CD4-positive, alpha-beta T cell treated with Interleukin-21 for 1 hour (primary cell): ENCODE measurements around the gene RBM28.
A peak's percentile ranks its signal among the peaks of the same experiment; 100 is the strongest.

Experiments used
- DNase-seq: peaks from one replicate; pipeline ENCODE4 v3.0.0-alpha.2; 2020

Gene RBM28, protein sequence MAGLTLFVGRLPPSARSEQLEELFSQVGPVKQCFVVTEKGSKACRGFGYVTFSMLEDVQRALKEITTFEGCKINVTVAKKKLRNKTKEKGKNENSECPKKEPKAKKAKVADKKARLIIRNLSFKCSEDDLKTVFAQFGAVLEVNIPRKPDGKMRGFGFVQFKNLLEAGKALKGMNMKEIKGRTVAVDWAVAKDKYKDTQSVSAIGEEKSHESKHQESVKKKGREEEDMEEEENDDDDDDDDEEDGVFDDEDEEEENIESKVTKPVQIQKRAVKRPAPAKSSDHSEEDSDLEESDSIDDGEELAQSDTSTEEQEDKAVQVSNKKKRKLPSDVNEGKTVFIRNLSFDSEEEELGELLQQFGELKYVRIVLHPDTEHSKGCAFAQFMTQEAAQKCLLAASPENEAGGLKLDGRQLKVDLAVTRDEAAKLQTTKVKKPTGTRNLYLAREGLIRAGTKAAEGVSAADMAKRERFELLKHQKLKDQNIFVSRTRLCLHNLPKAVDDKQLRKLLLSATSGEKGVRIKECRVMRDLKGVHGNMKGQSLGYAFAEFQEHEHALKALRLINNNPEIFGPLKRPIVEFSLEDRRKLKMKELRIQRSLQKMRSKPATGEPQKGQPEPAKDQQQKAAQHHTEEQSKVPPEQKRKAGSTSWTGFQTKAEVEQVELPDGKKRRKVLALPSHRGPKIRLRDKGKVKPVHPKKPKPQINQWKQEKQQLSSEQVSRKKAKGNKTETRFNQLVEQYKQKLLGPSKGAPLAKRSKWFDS

DNA sequence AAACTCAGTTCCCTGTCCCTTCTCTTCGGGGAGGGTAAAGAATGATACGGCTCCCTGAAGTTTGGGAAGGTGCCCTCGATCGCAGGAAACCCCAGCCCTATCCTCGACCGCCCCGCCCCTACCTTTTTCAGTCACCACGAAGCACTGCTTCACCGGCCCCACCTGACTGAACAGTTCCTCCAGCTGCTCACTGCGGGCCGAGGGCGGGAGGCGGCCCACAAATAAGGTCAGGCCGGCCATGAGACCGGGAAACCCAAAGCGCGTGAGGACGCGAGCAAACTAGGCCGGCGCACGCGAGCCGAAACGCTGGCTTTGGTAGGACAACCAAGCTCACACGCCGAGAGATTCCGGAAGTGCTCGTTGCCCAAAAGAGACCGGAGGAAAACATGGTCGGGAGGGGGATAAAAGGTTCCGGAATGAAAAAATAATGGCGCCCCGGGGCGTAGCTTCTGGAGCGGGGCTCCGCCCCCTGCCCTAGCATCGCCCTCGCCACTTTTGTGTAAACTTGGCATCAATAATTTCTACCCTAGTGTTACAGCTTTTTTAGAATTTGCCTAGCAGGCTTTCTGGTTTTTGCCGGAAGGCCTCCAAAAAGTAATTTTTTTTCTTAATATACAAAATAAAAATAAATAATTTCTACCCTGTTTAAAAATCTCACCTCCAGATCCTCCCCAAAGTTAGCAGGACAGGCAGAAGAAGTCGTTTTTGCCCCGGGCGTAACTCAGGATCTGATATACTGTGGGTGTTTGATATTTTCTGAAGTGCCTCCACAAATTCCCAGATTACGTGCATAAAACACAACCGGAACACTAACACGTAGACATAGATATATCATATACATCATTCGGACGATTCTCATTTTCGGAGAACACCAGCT, at the start of gene RBM28:
Gene RBM28, minus strand, starts transcription at position 355 of the 877 bp plus-strand sequence. Its CDS starts 115 bp downstream, at position 240.
- peak; percentile 92 for DNase-seq

DNA sequence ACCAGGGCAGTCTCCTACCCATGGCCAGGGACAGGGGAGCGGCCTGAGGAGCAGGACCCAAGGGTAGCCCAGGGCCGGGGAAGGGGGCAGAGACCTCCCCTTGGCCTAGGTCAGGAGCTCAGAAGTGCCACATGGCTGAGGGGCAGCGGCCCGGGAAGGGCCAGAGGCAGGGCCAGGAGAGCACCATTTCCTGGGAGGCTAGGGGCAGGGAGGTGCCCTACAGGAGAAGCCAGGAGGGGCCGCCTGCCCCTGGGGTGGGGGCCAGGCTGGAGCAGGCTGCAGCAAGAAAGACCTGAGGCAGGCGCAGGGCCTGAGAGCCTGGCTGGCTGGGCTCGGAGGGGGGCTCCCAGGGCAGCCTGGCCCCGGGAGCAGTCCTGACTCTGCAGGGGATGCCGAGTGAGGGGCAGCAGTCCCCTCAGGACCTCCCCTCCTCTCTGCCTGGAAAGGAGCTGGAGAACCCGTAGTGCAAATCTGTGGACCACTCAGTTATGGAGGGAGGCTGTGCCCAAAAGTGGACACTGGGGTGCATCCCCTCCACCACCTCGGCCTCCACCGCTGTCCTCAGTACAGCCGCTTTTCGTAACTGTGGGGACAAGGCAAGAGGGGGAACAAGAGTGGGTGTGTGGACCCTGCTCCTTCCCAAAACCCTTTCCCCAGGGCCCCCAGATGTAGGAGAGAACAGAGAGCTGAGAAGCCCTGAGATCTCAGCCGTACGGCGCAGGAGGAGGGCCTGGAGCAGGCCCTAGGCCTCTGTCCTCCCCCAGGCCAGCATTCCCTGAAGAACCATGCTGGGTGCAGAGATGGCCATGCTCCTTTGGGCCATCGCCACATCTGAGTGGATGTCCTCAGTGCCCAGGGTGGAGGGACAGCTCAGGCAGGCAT, 49.0 kb upstream of the RBM28 start:
- no peak for DNase-seq

DNA sequence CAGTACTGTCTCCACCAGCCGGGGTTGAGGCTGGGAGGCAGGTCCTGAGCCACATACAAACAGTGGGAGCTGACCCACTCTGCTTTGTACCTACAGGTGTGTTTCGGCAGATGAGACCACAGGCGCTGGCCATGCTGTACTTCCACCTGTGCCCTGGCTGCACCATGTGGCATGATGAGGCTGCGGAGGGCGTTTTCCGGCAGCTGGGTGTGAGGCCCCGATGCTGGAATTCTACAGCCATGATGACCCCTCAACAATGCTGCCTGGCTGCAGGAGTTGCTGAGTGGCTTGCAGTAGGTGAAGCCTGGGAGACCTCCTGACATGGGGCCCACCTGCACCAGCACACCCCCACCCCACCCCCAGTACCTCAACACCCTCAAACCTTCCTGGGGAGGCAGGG, 48.1 kb upstream of the RBM28 start:
- no peak for DNase-seq

DNA sequence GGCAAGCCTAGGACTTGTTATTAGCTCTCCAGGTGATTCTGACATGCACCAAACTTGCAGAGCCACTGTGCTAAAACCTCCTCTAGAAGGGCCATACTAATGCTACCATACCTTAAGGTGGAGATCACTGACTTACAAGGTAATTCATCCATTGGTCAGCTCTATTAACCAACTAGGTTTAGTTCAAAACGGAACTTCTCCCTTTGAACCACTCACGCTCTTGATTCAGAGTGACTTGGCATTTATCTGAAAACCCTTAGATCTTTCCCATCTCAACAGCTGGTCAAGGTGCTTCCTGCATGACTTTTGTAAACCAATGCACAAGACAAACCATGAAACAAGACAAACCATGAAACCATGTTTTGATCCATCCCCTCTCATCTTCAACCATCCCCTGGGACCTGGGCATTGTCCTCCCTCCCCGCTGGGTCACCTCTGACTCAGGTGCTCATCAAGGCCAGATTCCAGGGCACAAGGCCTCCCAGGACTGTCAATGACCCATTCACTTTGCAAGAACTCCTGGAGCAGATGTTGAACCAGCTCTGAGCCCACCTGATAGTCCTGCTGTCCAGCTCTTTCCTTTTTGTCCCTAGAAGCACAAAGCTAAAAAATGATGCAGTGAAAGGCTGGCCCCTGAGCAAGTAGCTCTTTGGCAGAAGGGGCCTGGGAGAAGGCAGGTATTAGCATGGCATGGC, 47.3 kb upstream of the RBM28 start:
- DNase-seq: no peak

DNA sequence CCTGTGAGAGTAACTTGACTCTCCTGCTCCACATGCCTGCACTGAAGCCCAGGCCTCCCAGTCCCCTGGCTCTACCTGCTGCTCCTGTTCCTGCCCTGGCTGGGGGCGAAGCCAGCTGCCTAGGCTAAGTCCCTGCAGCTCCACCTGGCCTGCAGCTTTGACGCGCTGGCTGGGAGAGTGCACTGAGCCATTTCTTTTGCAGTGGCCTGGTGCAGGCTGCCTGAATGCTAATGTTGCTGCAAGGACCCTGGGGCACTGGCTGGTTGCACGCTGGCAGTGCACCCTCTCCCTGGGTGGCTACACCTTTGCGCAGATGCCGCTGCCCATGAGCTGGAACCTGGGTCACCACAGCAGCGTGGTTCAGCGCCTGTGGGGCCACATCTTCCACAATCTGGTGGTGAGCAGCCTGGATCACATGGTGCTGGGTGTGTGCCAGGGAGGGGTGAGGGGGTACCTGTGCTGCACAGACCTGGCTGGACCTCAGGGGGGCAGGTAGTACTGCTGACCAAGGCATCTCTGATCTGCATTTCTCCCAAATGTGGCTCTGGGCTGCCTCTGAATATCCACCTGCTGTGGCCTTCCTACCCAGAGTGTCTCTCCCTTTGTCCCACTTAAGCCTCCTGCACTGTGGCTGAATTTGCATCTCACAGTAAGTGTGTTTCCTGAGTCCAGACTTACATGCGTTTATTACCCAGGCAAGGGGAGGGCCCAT, 46.1 kb upstream of the RBM28 start:
- no peak for DNase-seq

DNA sequence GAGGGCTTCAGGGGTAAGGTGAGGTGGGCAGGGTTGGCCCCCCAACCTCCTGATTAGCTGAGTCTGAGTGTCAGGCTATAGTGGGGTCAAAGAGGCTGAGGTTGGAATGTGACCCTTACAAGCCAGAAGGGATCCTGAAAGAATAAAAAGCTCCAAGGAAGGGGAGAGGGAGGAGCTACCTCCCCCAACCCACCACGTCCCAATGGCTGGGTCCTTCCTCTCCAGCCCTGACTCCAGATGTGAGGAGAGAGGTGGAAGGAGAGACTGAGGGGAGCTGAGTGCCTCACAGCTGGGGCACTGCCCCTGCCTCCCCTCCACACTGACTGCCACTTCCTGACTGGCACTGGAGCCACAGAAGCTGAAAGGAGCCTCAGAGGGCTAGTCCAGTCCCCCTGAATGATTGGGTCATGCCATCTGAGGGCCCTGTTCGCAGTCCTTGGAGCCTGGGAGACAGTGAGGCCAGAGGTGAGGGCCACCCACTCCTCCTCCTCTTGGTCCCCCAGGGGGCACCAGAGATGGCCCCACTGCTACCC, 45.4 kb upstream of the RBM28 start:
- DNase-seq: no peak

DNA sequence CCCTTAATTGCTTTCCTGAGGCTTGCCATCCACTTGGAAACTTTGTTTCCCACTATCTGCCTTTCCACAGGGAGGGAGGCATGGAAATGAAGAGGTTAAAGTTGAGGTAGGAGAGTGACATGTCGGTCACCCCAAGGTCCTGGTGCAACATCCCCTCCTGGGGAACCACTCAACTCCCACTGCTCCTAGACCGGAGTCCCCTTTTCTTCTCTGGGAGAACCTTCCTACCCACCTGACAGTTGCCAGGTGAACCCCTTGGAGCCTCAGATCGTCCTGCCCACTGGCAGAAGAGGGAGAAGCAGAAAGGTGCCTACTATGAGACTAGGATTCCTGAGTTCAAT, 44.4 kb upstream of the RBM28 start:
- DNase-seq: no peak

DNA sequence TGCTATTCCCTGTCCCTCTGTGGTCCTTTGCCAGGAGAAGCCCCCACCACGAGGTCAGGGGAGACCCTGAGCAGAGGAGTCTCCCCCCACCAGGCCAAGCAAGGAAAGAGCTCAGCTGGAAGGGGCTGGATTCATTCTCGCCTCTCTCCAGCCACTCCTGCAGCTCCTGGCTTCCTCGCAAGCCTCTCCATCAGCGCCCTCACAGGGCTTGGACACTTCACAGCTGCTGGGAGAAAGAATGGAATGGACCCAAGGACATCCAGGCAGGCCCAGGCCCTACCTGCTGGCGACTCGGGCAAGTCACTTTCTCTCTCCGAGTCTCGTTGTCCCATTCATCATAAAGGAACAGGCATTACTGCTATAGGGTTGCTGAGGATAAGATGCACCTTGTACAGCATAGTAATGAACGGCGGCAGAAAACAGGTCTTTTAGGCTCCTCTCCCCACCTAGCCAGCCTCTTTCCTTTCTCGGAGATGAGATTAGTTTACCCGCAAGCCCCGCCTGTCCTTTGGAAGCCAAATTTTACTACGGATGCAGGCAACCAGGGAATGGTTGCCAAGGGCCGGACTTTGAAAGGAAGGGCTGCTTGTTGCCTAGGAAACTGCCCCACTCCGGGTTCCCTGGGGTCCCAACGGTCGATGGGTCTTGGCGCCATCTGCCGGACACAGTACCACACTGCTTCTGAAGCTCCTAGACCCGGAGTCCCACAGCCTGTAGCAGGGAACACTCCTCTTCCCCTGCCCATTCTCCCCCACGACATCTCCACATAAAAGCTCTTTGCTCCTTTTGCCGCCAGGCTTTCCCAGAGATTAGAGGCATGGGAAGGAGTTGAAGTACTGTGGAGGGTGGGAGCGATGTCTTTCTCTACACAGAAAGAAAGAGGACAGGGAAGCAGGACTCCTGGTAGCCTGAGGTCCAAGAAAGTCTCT, 43.8 kb upstream of the RBM28 start:
- DNase-seq: peak; percentile 63

DNA sequence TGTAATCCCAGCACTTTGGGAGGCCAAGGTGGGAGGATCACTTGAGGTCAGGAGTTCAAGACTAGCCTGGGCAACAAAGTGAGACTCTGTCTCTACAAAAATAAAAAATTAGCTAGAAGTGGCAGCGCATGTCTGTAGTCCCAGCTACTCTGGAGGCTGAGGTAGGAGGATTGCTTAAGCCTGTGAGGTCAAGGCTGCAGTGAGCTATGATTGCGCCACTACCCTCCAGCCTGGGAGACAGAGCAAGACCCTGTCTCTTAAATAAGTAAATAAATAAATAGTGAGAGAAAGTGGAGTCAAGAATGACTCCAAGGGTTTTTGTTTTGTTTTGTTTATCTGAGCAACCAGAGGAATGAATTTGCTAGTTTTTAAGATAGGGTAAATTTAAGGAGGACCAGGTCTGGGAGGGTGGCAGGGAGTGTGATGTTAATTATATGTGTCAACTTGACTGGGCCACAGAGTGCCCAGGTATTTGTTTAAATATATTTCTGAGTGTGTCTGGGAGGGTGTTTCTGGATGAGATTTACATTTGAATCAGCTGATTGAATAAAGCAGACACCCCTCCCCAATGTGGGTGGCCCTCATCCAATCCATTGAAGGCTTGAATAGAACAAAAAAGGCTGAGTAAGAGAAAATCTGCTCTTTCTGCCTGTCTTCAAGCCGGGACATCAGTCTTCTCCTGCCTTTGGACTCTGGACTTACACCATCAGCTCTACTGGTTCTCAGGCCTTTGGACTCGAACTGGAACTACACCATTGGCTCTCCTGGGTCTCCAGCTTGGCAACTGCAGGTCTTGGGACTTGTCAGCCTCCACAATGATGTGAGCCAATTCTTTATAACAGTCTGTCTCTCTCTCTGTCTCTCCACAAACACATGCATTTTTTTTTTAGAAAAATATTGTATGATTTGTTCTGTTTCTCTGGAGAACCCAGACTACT, 42.5 kb upstream of the RBM28 start:
- no peak for DNase-seq

DNA sequence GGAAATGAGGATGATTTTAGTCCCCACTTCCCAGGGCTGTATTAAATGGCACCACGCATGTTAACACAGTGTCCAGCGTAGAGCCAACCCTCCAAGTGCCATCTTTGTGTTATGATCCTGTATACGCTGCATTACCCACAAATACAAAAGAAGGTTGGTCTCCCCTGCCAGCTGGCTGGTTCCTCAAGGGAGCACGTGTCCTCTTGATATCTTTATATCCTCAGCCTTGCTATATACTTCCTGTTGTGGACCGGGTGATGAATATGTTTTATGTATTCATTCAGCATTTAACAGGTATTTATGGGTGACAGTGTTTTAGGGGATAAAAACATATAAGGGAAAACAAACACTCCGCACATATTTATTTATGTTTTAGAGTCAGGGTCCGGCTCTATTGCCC, 41.0 kb upstream of the RBM28 start:
- DNase-seq: no peak

DNA sequence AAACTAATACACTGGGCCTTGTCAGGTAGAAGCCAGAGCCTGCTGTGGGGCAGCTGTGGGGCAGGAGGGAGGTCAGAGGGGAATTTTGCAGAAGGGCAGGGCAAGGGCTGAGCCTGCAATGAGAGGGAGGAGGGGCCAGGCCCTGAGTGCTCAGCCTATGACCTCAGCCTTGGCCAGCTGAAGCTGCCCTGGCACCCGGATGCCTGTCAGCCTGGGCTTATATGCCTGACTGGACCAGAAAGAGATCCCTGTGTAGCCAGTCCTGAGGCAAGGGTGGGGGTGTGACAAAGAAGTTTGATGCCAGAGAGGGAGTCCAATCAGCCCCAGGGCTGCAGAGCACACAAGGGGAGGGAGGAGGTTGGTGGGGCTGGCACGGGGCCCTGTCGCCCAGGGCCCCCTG, 40.1 kb upstream of the RBM28 start:
- DNase-seq: no peak

DNA sequence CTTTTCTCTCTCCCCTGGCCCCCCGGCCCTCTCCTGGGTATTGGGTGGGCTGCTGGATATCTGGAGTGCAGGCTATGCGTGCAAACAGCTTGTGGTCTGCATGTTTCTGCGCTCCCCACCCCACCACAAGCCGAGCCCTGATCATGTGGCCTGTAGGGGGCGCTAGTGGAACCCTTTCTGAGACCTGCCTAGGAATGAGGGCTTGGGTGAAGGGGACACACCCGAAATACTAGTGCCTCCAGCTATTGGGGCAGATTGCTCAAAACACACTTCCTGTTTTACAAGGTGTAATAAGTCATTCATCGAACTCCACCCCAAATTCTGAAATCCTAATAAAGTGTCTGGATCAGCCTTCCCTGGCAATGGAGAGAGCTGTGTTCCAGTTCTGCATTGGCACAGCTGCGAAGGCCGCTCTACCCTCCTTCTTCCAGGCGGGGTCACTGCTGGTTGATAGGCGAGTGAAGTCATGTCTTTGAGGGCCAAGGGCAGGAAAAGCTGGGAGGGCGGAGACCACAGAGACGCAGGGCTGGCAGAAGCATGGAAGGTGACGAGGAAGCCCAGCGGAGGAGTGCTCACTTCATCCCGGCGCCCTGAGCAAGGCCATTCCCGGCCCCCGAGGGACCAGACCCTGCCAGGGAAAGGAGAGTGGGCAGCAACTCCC, 37.6 kb upstream of the RBM28 start:
- DNase-seq: peak; percentile 21

DNA sequence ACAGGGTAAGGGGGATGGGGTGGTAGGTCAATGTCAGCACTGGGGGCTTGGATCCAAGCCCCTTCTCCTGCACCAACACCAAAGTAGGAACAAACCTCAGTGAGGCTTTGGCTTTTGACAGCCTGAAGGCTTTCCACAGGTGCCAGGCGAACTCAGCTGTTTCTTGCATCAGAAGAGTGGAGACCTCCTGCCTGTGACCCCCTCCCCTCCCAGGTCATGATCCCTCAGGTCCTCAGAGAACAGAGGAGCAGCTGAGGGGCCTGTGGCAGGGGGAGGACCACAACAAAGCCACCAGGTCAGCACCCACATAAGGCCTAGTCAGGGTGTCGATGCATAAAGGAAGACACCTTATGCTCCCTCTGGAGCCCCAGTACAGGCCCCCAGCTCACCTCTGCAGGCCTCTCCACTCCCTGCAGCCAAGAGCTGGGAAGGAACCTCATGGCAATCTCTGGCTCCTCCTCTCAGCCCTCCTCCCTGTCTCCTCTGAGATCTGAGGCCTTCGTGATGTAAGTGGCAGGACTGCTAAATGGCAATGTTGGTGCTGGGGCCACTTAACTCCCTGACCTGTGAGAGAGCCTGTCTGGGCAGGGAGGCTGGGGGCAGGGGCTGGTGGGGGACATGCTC, 36.9 kb upstream of the RBM28 start:
- DNase-seq: no peak

DNA sequence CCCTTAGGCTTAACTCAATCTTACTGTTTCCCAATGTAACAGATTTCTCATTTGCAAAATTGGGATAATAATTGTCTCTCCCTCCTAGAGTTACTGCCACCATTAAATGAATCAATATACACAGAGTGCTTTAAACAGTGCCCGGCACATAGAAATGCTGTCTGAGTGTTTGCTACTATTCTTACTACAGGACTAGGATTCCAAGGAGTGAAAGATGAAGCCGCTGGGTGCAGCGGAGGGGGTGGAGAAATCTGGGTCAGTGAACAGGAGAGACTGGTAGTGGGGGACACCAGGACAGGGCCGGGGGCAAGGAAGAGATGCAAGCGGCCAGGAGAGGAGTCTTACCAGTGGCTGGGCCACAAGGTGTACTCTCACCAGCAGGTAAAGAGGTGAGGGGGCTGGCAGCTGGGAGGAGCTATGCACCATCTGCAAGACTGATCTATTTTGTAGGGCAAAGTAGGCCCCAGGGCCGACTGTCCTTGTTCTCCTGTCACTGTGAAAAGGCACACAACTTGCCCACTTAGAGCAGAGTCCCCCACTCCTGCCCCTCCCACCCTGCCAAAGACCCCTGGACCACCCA, 36.3 kb upstream of the RBM28 start:
- DNase-seq: no peak

DNA sequence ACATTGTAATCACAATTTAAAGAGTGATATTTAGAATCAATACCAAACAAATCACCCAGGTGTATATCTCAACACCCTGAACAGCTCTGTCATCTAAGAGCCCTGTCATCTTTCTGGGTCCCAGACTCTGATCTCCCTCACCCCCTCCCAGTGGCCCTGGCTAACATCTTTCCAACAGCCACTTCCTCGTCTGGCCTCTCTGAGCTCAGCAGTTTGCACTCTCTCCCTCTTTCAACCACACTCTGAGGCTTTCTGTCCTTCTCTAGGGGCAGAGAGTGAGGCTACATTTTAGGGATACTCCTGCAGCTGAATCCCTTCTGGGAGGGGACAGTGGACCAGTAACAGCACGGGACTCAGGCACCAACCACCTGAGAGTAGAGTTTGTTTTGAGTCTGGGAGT, 34.9 kb upstream of the RBM28 start:
- no peak for DNase-seq

DNA sequence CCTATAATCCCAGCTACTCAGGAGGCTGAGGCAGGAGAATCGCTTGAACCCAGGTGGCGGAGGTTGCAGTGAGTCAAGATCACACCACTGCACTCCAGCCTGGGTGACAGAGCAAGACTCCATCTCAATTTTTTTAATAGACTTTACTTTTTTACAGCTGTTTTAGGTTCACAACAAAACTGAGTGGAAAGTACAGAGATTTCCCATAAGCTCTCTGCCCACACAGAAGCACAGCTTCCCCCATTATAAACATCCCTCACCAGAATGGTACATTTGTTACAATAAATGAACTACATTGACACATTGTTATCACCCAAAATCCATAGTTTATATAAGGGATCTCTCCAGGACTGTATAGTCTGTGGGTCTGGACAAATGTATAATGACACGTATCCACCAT, 32.4 kb upstream of the RBM28 start:
- DNase-seq: no peak

DNA sequence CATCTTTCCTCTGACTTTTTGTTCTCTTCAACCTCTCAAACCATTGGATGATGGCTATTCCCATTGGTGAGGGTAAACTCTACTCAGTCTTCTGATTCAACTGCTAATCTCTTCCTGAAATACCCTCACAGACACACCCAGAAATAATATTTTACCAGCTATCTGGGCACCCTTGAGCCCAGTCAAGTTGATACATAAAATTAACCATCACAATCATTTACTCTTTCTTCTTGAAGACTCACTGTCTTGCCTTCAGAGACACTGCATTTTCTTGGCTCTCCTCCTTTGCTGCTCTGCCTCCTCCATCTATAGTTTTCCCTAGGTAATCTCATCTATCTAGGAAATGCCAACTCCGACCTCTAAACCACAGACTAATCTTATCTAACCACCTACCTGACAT, 30.3 kb upstream of the RBM28 start:
- DNase-seq: no peak
